ENCODE data around the gene MOB2. TPM values are rescaled to one million over a fixed set of nuclear protein-coding genes. Genes with fewer than 3 reads are reported as not detected.

The MOB2 gene
- total and polyA plus RNA-seq, 2 of the 13 experiments (the other 11 are each of a cell fraction or from before 2014, with no cell fraction given), result 21.8 to 27.7 TPM

DNA sequence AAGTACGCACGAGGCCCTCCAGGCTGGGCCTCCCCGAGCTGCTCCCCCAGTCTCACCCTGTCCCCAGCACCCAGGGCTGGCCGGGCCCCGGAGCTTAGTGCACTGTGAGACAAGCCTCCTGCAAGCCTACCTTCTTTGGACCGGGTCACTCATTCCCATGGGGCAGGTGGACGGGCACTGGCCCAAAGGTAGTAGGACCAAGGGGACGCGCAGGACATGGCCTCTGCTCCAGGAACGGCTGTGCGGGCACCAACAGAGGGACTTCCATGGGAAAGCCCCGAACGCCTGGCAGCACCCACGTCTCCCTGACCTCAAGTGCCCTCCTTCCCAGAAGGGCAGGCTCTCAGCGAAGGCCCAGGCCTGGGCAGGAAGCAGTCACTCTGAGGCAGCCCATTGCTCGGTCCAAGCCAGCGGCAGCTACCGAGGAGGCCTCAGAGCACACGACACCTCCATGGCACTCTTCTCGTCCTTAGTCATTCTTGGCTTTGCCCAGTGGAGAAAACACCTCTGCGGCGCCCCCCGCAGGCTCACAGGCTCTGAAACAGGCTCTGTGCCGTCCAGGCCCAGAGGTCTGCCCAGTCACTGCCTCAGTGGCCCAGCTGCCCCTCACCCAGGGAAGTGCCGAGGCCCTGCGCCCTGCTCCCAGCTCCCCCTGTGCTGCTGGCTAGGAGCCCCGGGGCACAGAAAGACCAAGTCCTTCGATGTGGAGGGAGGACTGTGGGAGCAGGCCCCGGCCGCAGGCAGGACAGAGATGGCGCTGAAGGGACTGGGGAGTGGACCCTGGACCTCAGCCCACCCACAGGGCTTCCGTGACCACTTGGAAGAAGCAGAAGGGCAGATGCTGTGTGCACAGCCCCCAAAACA, 3.8 kb downstream of the MOB2 start:
- CTCF ChIA-PET (ENCODE audit: low intra/inter-chr PET ratio, low total read pairs), result no interaction called here
- Histone ChIP-seq H4K20me1 (ENCODE audit: insufficient read depth, low read length) (peaks cover 5% of the 10 kb centered on the region; the same call in 1 of the 2 replicates), H2AFZ (ENCODE audit: low read length) (no peak overlapping the region), H3K79me2 (ENCODE audit: insufficient read depth, low read length) (no peaks in the 10 kb centered on the region), H3K36me3 (replicated peaks in 1 of 2; ENCODE audit: control insufficient read depth in 1 of 2, insufficient read depth in 2 of 2, low read length in 2 of 2) (peaks cover 14 to 20% of the 10 kb centered on the region in 2 experiments; a peak in 4 of 5 replicates), H3K27me3 (ENCODE audit: control insufficient read depth in 1 of 2, insufficient read depth in 2 of 2, low read length in 2 of 2) (no peaks in the 10 kb centered on the region), H3K9me3 (ENCODE audit: low read length) (no peaks in the 10 kb centered on the region), H3K27ac (ENCODE audit: extremely low read length, insufficient read depth, low read length) (no peak overlapping the region), H3K4me1 (ENCODE audit: insufficient read depth, low read length) (no peaks in the 10 kb centered on the region), H3K4me2 (ENCODE audit: low read depth, low read length) (no peak overlapping the region), H3K9ac (ENCODE audit: insufficient read depth, low read depth, low read length) (no peak overlapping the region), H3K4me3 (replicated peaks in 1 of 3; ENCODE audit: insufficient read depth in 1 of 3, low read depth in 2 of 3, low read length in 3 of 3) (no peak overlapping the region)
- BruUV-seq (replicated peaks), result no TSS peak
- ATAC-seq (no peak), DNase-seq (ENCODE audit: low spot score) (no peak), FAIRE-seq (no peak)
- intact Hi-C loops (cut with micrococcal nuclease; ENCODE audit: unreplicated experiment) (no loop called here), in situ Hi-C loops (cut with HindIII; ENCODE audit: extremely low pct_ligation_motif_present, low pct_unique_long_range_greater_than_20kb) (no loop called here)
- TF ChIP-seq, protein P1, sequence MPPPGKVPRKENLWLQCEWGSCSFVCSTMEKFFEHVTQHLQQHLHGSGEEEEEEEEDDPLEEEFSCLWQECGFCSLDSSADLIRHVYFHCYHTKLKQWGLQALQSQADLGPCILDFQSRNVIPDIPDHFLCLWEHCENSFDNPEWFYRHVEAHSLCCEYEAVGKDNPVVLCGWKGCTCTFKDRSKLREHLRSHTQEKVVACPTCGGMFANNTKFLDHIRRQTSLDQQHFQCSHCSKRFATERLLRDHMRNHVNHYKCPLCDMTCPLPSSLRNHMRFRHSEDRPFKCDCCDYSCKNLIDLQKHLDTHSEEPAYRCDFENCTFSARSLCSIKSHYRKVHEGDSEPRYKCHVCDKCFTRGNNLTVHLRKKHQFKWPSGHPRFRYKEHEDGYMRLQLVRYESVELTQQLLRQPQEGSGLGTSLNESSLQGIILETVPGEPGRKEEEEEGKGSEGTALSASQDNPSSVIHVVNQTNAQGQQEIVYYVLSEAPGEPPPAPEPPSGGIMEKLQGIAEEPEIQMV (CRISPR knock-in tag; IDR thresholded peaks at IDR 0.05; ENCODE audit: low read depth), result no peak
- TF ChIP-seq ZNF558 (CRISPR knock-in tag; IDR thresholded peaks at IDR 0.05; ENCODE audit: borderline replicate concordance) (no peak), THAP11 (CRISPR knock-in tag; IDR thresholded peaks at IDR 0.05) (no peak), ZNF382 (CRISPR knock-in tag; IDR thresholded peaks at IDR 0.05; ENCODE audit: borderline replicate concordance) (no peak), ZNF350 (CRISPR knock-in tag; IDR thresholded peaks at IDR 0.05; ENCODE audit: borderline replicate concordance, low read depth) (no peak), SP2 (CRISPR knock-in tag; IDR thresholded peaks at IDR 0.05) (no peak), BHLHE40 (IDR thresholded peaks at IDR 0.05; ENCODE audit: low read length) (no peak), KDM5B (CRISPR knock-in tag; IDR thresholded peaks at IDR 0.05; ENCODE audit: borderline replicate concordance) (no peak), SP5 (CRISPR knock-in tag; IDR thresholded peaks at IDR 0.05; ENCODE audit: borderline replicate concordance, low read depth) (no peak)
- TF ChIP-seq, protein P2, sequence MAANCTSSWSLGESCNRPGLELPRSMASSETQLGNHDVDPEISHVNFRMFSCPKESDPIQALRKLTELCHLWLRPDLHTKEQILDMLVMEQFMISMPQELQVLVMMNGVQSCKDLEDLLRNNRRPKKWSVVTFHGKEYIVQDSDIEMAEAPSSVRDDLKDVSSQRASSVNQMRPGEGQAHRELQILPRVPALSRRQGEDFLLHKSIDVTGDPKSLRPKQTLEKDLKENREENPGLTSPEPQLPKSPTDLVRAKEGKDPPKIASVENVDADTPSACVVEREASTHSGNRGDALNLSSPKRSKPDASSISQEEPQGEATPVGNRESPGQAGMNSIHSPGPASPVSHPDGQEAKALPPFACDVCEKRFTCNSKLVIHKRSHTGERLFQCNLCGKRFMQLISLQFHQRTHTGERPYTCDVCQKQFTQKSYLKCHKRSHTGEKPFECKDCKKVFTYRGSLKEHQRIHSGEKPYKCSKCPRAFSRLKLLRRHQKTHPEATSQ (CRISPR knock-in tag; IDR thresholded peaks at IDR 0.05; ENCODE audit: borderline replicate concordance), result no peak
- POLR2A ChIA-PET, result no interaction called here
- WGBS (ENCODE audit: low lambda C conversion rate), result 90% methylated on average over 3 of the region's 32 CpGs
